ENCODE results near the gene EID3. TPM values are rescaled to one million over a fixed set of nuclear protein-coding genes. Genes with fewer than 3 reads are reported as not detected.

Gene EID3
- total RNA-seq (2011; cell fraction: chromatin; rRNA removed; ENCODE audit: low replicate concordance): 20.4 and 74.5 TPM in 2 replicates
- 12.2 and 18.6 TPM in 2 replicates for total RNA-seq (2011; cell fraction: nucleolus; rRNA removed)
- 20.0 and 24.5 TPM in 2 replicates for total RNA-seq (2011; cell fraction: nucleoplasm; rRNA removed)
- total RNA-seq (2014; rRNA removed) (1.2 TPM in 2 replicates), total RNA-seq (2014; rRNA removed; fragmentation: Illumina TruSeq; extraction: Trizol) (3.2 and 3.4 TPM in 2 replicates), total RNA-seq (2015; rRNA removed; fragmentation: Illumina TruSeq; extraction: Trizol) (3.5 TPM in 2 replicates), total RNA-seq (2021) (1.1 and 1.9 TPM in 2 replicates), polyA plus RNA-seq (2011; rRNA removed) (0.41 and 0.42 TPM in 2 replicates), polyA plus RNA-seq (2014; fragmentation: Illumina TruSeq; extraction: Trizol) (0.10 and 0.24 TPM in 2 replicates), polyA plus RNA-seq (2014; fragmentation: Nextera tagmentation; extraction: Ambion mirVana) (under 1 TPM; 0.07 to 0.21 TPM), polyA plus RNA-seq (2014; rRNA removed) (0.41 and 0.78 TPM in 2 replicates), polyA minus RNA-seq (2011; rRNA and poly(A)+ RNA removed) (7.7 and 9.4 TPM in 2 replicates), Bru-seq, nascent RNA (percentile 97 among the genes with signal in this experiment), BruChase-seq, experiment 1, labeled RNA remaining after a 2-hour chase (percentile 97 among the genes with signal in this experiment), BruChase-seq, experiment 2, labeled RNA remaining after a 6-hour chase (percentile 96 among the genes with signal in this experiment)
- 0.06 and 0.16 TPM in 2 replicates for polyA plus RNA-seq (2011; cell fraction: cytosol; rRNA removed)
- 1.7 and 1.9 TPM in 2 replicates for polyA plus RNA-seq (2011; cell fraction: nucleus; rRNA removed)
- 0.24 and 0.34 TPM in 2 replicates for polyA plus RNA-seq (2012)
- not detected in 2 replicates for polyA minus RNA-seq (2011; cell fraction: cytosol; rRNA and poly(A)+ RNA removed)
- polyA minus RNA-seq (2011; cell fraction: nucleus; rRNA and poly(A)+ RNA removed): 6.6 and 9.7 TPM in 2 replicates
- long read RNA-seq, experiment 1: 0 reads
- long read RNA-seq, experiment 2: 0 reads
- long read RNA-seq, experiment 3, partial matches to known transcripts: 0 of 1 reads
- long read RNA-seq, experiment 3, other reads (novel, unspliced or antisense): 0 of 1 reads

GRCh38 chr12:104303538-104304151 lies at the start of gene EID3:
Gene EID3 (plus strand): TSS chr12:104303739. CDS start chr12:104303935, 196 bp downstream.
- H3K27ac ChIP-seq (ENCODE audit: extremely low read depth, low read depth, low read length): no peak within 1 kb of the TSS
- H3K4me2 ChIP-seq (ENCODE audit: insufficient read depth, low read length): no peak within 1 kb of the TSS
- H2AFZ ChIP-seq (ENCODE audit: low read depth, low read length): no peak within 1 kb of the TSS
- BruUV-seq (replicated peaks): no TSS peak
- DNase-seq (ENCODE audit: extremely low read depth in 1 of 4, low spot score in 3 of 4) (peak in 2 of 4 experiments; percentile 44 to 50), ATAC-seq (no peak; the same call in 2 of the 3 replicates), FAIRE-seq (no peak)
- WGBS (ENCODE audit: insufficient coverage, low coverage, missing lambda C conversion rate): 96% methylated on average over 28 of the region's 63 CpGs
- H3K4me3 ChIP-seq: no peak within 1 kb of the TSS
- H3K79me2 ChIP-seq (ENCODE audit: control insufficient read depth, insufficient read depth, low read length): peaks cover 96% of the 10 kb centered on the region
- in situ Hi-C loops (cut with MboI): no loop called here
- H3K9me3 ChIP-seq (replicated peaks; ENCODE audit: control insufficient read depth, insufficient read depth, low read depth, low read length): 0 out of 2 replicates have a peak, but pooled peaks cover 2% of the 10 kb centered on the region
- H3K27me3 ChIP-seq (ENCODE audit: control insufficient read depth in 2 of 2, insufficient read depth in 2 of 2, low read length in 2 of 2): no peaks in the 10 kb centered on the region
- no peak within 1 kb of the TSS for H3K9ac ChIP-seq (ENCODE audit: insufficient read depth in 1 of 2, low read depth in 2 of 2, low read length in 2 of 2)
- ChIA-PET POLR2A (interaction anchor here (0.6 to 2.5 kb wide), 7 partner anchors 8 to 50 kb away, joined by 3 to 25 read pairs (median 5); no protein-coding TSS in a partner anchor), CTCF (ENCODE audit: low intra/inter-chr PET ratio) (no interaction called here)
- H3K36me3 ChIP-seq (ENCODE audit: control insufficient read depth, insufficient read depth, low read length): peaks cover 83% of the 10 kb centered on the region
- peaks cover 4% of the 10 kb centered on the region; the same call in 1 of the 2 replicates for H4K20me1 ChIP-seq (replicated peaks; ENCODE audit: control insufficient read depth, insufficient read depth, low read length)
- intact Hi-C loops (cut with micrococcal nuclease): no loop called here
- peaks cover 0 to 4% of the 10 kb centered on the region in 2 experiments; a peak in 2 of 5 replicates for H3K4me1 ChIP-seq (replicated peaks in 1 of 2; ENCODE audit: control insufficient read depth in 2 of 2, insufficient read depth in 2 of 2, low read length in 2 of 2)
- H3K9me1 ChIP-seq (ENCODE audit: control insufficient read depth, insufficient read depth, low read length): no peaks in the 10 kb centered on the region
- TF ChIP-seq RBFOX2 (IDR thresholded peaks at IDR 0.05; ENCODE audit: low read depth, low read length) (peak; percentile 60), SMARCA4 (IDR thresholded peaks at IDR 0.05) (no peak), PTTG1 (tag; IDR thresholded peaks at IDR 0.05; ENCODE audit: low read depth) (no peak), RBM17 (IDR thresholded peaks at IDR 0.05; ENCODE audit: borderline replicate concordance, low read depth, low read length) (no peak), TBL1XR1 (IDR thresholded peaks at IDR 0.05; ENCODE audit: low read length in 2 of 2) (no peak), TEAD2 (tag; IDR thresholded peaks at IDR 0.05) (no peak), ATF3 (IDR thresholded peaks at IDR 0.05) (0 out of 2 replicates have a peak, but pooled peaks have one; percentile 9), ATF3 (CRISPR knock-in tag; conservative IDR thresholded peaks at IDR 0.05) (no peak), BRD4 (IDR thresholded peaks at IDR 0.05) (no peak), ZNF133 (CRISPR knock-in tag; IDR thresholded peaks at IDR 0.05) (no peak), IRF2 (CRISPR knock-in tag; IDR thresholded peaks at IDR 0.05) (no peak), ZBTB33 (CRISPR knock-in tag; IDR thresholded peaks at IDR 0.05) (peak; percentile 80)
- TF ChIP-seq, protein P1, sequence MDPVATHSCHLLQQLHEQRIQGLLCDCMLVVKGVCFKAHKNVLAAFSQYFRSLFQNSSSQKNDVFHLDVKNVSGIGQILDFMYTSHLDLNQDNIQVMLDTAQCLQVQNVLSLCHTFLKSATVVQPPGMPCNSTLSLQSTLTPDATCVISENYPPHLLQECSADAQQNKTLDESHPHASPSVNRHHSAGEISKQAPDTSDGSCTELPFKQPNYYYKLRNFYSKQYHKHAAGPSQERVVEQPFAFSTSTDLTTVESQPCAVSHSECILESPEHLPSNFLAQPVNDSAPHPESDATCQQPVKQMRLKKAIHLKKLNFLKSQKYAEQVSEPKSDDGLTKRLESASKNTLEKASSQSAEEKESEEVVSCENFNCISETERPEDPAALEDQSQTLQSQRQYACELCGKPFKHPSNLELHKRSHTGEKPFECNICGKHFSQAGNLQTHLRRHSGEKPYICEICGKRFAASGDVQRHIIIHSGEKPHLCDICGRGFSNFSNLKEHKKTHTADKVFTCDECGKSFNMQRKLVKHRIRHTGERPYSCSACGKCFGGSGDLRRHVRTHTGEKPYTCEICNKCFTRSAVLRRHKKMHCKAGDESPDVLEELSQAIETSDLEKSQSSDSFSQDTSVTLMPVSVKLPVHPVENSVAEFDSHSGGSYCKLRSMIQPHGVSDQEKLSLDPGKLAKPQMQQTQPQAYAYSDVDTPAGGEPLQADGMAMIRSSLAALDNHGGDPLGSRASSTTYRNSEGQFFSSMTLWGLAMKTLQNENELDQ (CRISPR knock-in tag; IDR thresholded peaks at IDR 0.05; ENCODE audit: borderline replicate concordance): no peak
